Testis (tissue), 2 donors: Measurements from ENCODE around the gene MPP4.

Source experiments
- CTCF ChIP-seq, 3 experiments: fragments of 450-650 bp in 2 of 3; fragments of 200-600 bp in 1 of 3; sonication (generic) in 1 of 3; IDR thresholded peaks; one replicate each; pipeline ENCODE4 v1.5.1; 2016 to 2019; ENCODE audit warnings: antibody characterized with exemption in 3 of 3, mild to moderate bottlenecking in 2 of 3, moderate library complexity in 1 of 3
- POLR2A ChIP-seq: fragments of 450-650 bp; IDR thresholded peaks from one replicate; pipeline ENCODE4 v1.6.1; 2017; ENCODE audit warnings: antibody characterized with exemption, mild to moderate bottlenecking, moderate library complexity

- TF ChIP-seq CTCF (IDR thresholded peaks at IDR 0.05) (no peak), POLR2A (no peak)
These were observed 60.1 kb downstream of the MPP4 start for GRCh38 chr2:201638326-201638725.
